Measurements from ENCODE around the gene RSRC1. TPM values are rescaled to one million over a fixed set of nuclear protein-coding genes. Genes with fewer than 3 reads are reported as not detected.
"Not testable (repeated sequence)": the region's sequence is repeated elsewhere in the genome, so short reads cannot be mapped to it uniquely, and the experiment has no call there.

The RSRC1 gene
- total RNA-seq, 2 experiments from 2014 or later, result 37.8 to 38.2 TPM

DNA sequence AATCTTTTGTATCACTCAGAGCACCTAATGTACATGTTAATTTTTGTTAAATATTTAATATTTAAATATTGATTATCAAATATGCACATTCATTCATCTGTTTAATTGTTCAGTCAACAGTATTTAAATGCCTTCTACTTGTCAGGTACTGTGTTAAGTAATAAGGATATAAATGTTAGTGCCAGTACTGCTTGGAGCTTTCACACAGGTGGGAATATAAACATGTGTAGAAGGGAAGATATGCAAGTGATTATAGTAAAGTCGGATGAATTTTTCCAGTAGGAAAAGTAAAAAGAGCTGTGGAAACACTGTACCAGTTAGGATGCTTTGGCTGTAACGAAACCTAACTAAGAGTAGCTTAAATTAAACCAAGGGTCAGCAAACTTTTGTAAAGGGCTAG, 95.4 kb downstream of the RSRC1 start:
- POLR2A ChIA-PET, result no interaction called here

GRCh38 chr3:158205994-158206393, 96.1 kb downstream of the RSRC1 start:
- ChIA-PET POLR2A (no interaction called here), CTCF (no interaction called here)

More for the DNA sequence above, 95.4 kb downstream of the RSRC1 start:
- CTCF ChIA-PET, result no interaction called here

DNA sequence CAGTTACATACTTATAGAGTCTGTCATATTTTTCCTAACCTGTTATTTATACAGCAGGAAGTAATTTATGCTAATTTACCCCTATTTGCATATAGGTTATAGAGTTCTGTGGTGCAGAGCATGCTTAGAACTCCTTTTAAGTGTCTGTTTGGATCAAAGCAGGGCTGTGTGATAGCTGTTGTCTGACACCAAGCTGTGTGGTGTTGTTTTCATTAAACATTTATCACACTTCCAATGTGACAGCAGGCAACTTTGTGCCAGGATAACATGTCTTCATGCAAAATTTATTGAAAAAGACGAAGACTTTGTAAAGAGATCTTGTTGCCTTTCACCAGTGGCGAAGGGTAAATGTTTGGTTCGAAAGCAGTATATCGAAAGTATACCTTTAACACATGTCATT, 100.2 kb downstream of the RSRC1 start:
- ChIA-PET POLR2A (no interaction called here), CTCF (no interaction called here)

GRCh38 chr3:158213461-158213860, 103.6 kb downstream of the RSRC1 start:
- CTCF ChIA-PET, result no interaction called here
- POLR2A ChIA-PET, result no interaction called here

DNA sequence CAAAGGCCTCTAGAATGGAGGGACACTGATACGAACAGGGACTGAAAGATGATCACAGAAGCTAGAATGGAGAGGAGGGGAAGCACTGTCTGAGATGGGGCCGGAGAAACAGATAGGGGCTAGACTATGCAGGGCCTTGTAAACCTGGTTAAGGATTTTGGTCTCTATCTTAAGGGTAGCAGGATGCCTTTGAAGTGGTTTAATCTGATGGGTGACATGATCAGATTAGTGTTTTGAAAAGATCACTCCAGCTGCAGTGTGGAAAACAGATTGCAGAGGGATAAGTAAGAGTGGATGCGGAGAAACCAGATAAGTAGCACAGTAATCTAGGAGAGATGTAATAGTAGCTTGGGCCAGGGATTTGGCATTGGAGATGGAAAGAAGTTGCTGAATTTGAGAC, 108.1 kb downstream of the RSRC1 start:
- POLR2A ChIA-PET, result no interaction called here
- CTCF ChIA-PET, result no interaction called here

- POLR2A ChIA-PET, result no interaction called here
- CTCF ChIA-PET, result no interaction called here
These were observed 110.7 kb downstream of the RSRC1 start for GRCh38 chr3:158220575-158220974.

DNA sequence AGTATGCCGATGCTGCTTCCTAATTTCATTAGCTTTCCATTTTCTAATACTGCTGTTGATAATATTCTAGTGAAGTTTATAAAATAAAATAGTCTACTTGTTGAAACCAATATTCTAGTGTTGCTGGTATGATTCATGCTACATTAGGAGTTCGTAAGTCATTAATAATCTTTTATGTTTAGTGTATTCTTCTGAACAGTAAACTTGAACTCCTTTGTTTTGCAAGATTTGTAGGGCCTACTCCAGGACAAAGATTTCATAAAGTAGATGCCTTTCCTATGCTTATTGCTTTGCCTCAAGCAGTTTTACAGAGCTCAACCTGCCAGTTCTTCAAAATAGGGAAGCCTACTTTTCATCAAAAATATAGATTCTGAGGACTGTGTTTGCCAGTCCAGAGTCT, 111.5 kb downstream of the RSRC1 start:
- CTCF ChIA-PET, result no interaction called here

GRCh38 chr3:158226429-158226828, 116.5 kb downstream of the RSRC1 start:
- POLR2A ChIA-PET, result no interaction called here
- CTCF ChIA-PET, result no interaction called here

More for the DNA sequence above, 111.5 kb downstream of the RSRC1 start:
- POLR2A ChIA-PET, result no interaction called here

GRCh38 chr3:158228942-158229341, 119.1 kb downstream of the RSRC1 start:
- CTCF ChIA-PET, POLR2A ChIA-PET: not testable (repeated sequence)

DNA sequence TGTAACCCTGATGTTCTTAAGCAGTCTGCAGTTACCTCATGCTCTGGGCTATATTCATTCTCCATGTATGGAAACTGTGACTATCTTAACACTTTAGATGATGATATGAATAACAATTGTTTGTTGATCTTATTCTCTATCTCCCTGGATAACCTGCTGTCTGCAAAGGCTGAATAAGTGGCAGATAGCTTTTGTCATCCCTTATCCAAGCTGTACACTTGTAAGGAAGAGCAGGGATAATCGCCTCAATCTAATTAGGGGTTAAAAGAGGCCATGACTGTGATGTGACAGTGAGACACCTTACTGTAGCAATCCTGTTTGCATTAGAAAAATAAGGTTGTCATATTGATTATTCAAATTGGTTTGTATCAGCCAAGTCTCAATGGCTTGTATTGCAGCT, 123.9 kb downstream of the RSRC1 start:
- ChIA-PET CTCF (no interaction called here), POLR2A (no interaction called here)

GRCh38 chr3:158244274-158244673, 134.4 kb downstream of the RSRC1 start:
- POLR2A ChIA-PET, result no interaction called here
- CTCF ChIA-PET, result no interaction called here

DNA sequence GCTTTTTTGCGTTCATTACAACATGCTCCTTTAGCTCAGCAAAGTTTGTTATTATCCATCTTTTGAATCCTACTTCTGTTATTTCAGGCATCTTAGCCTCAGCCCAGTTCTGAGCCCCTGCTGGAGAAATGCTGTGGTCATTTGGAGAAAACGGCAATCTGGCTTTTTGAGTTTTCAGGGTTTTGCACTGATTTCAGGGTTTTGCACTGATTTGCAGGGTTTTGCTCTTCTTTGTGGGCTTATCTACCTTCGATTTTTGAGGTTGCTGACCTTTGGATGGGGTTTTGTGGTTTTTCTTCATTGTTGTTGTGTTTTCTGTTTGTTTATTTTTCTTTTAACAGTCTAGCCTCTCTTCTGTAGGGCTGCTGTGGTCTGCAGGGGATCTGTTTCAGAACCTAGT, 137.4 kb downstream of the RSRC1 start:
- ChIA-PET POLR2A (no interaction called here), CTCF (no interaction called here)

DNA sequence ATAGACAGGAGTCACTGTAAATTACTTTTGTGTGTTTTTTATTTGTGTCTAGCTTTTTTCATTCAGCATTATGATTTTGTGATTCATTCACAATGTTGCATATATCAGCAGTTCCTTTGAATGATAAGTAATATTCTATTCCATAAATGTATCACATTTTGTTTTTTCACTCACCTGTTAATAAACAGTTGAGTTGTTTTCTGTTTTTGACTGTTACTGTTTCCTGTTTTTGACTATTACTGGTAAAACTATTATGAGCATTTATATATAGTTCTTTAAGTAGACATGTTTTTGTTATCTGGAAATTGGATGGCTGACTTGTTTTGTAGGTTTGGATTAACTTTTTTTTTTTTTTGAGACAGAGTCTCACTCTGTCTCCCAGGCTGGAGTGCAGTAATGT, 138.4 kb downstream of the RSRC1 start:
- CTCF ChIA-PET, result no interaction called here

GRCh38 chr3:158249183-158249582, 139.3 kb downstream of the RSRC1 start:
- POLR2A ChIA-PET, result no interaction called here
- CTCF ChIA-PET, result no interaction called here

More for the DNA sequence above, 138.4 kb downstream of the RSRC1 start:
- POLR2A ChIA-PET, result no interaction called here

DNA sequence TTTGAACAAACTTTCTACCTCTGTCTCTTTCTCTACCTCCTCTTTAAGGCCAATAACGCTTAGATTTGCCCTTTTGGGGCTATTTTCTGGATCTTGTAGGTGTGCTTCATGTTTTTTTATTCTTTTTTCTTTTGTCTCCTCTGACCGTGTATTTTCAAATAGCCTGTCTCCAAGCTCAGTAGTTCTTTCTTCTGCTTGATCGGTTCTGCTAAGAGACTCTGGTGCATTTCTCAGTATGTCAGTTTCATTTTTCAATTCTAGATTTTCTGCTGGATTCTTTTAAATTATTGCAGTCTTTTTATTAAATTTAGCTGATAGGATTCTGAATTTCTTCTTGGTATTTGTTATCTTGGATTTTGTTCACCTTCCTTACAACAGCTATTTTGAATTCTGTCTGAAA, 148.7 kb downstream of the RSRC1 start:
- ChIA-PET POLR2A (no interaction called here), CTCF (interaction anchor here (0.7 kb wide), 1 partner anchor 189 kb away, joined by 5 read pairs; no protein-coding TSS in a partner anchor)

DNA sequence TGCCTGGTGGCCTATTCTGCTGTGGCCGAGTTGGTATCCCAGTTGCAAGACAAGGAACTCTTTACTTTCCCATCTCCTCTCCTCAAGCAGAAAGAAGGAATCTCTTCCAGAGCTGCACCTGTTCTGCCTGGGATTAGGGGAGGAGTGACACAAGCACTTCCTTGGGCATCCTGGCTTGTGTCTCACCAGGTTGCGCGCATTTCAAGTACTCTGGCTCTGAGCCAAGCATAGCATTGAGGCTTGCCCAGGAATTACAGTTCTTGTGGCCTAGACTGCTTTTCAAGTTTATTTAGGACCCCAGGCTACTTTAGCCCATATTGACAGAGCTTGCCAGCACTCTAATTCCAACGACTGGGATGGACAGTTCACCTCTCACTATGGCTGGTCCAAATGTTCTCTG, 150.5 kb downstream of the RSRC1 start:
- ChIA-PET CTCF (no interaction called here), POLR2A (no interaction called here)

- CTCF ChIA-PET, result no interaction called here
- POLR2A ChIA-PET, result no interaction called here
These were observed 151.6 kb downstream of the RSRC1 start for GRCh38 chr3:158261371-158261991.

GRCh38 chr3:158264894-158265293, 155.0 kb downstream of the RSRC1 start:
- CTCF ChIA-PET, result no interaction called here
- POLR2A ChIA-PET, result no interaction called here

DNA sequence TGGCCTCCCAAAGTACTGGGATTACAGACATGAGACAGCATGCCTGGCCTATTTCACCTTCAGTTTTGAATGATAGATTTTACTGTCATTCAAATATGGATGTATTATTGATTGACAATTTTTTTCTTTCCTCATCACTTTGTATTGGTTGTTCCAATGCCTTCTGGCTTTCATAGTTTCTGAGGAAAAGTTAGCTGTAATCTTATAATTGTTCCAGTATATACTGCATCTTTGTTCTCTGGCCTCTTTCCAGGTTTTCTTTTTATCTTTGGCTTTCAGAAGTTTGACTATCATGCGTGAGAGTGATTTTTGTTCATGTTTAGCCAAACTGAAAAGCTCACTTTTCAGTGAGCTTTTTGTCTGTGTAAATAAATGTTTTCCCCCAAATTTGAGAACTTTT, 157.1 kb downstream of the RSRC1 start:
- ChIA-PET CTCF (no interaction called here), POLR2A (no interaction called here)

DNA sequence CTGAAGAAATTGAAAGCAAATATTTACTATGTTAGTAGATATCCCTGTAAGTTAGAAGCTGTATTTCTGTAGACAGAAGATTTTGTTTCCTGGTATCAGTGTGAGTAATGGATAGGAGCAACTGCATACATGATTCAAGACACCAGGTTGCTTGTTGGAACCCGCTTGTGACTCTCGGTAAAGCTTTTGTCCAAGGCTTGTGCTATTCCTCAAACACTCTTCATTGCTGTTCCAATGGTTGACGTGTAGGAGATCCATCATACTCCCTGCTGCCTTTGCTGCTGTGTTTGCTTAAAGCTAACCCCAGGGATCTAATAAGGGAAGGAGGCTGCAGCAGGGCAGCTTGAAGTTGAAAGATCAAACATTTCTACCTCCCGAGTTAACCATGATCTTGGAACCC, 160.1 kb downstream of the RSRC1 start:
- CTCF ChIA-PET, result no interaction called here
- POLR2A ChIA-PET, result no interaction called here

GRCh38 chr3:158272081-158272480, 162.2 kb downstream of the RSRC1 start:
- CTCF ChIA-PET, result no interaction called here
- POLR2A ChIA-PET, result no interaction called here

- ChIA-PET POLR2A (no interaction called here), CTCF (no interaction called here)
These were observed 163.8 kb downstream of the RSRC1 start for GRCh38 chr3:158273656-158274055.

- POLR2A ChIA-PET, result no interaction called here
- CTCF ChIA-PET, result no interaction called here
These were observed 168.3 kb downstream of the RSRC1 start for GRCh38 chr3:158278187-158278586.
